ENCODE results near the gene M6PR. TPM values are rescaled to one million over a fixed set of nuclear protein-coding genes. Genes with fewer than 3 reads are reported as not detected.

Gene M6PR
- 563 and 575 TPM in 2 replicates for total RNA-seq (2014; rRNA removed; shearing (Covaris generic))
- 274 and 288 TPM in 2 replicates for polyA plus RNA-seq (2015; cell fraction: cytosol; rRNA removed)
- 370 and 446 TPM in 2 replicates for polyA plus RNA-seq (2015; cell fraction: nucleus; rRNA removed)

GRCh38 chr12:8949342-8950220 lies at the start of gene M6PR:
TSS of gene M6PR (minus strand) at chr12:8949645. CDS start at chr12:8946404, 3,241 bp downstream.
- in situ Hi-C loops (cut with HindIII; ENCODE audit: low pct_unique_long_range_greater_than_20kb, low sequenced_read_pairs), result no loop called here
- DNase-seq (ENCODE audit: low read depth, low spot score), result peak; percentile 100

GRCh38 chr12:8996682-8997405 lies 47.4 kb upstream of the M6PR start:
- in situ Hi-C loops (cut with HindIII; ENCODE audit: low pct_unique_long_range_greater_than_20kb, low sequenced_read_pairs), result no loop called here
- no peak for DNase-seq (ENCODE audit: low read depth, low spot score)

DNA sequence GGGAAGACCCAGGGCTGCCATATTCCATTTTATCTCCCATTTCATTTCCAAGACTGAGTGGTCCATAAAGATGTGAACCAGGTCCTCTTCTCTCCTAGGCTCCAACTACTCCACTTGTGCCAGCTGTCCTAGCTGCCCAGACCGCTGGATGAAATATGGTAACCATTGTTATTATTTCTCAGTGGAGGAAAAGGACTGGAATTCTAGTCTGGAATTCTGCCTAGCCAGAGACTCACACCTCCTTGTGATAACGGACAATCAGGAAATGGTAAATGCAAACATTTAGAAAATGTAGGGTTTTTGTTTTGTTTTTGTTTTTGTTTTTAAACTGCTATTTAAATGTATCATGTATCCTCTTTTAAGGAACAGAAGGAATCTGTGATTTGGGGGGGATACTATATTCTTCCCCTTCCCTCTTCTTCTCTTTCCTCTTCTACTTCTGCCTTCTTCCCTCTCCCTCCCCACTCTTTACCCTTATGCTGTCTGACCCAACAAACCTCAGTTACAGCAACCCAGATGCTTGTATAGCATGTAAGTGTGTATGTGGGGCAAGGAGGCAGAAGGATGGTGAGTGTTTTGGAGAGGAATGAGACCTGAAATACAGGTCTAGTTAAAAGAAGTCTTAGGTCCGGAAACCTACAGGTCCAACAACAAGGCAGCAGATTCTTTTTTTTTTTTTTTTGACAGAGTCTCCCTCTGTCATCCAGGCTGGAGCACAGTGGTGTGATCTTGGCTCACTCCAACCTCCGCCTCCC lies 45.8 kb upstream of the M6PR start:
- in situ Hi-C loops (cut with HindIII; ENCODE audit: low pct_unique_long_range_greater_than_20kb, low sequenced_read_pairs), result no loop called here
- DNase-seq (ENCODE audit: low read depth, low spot score), result no peak

- in situ Hi-C loops (cut with HindIII; ENCODE audit: low pct_unique_long_range_greater_than_20kb, low sequenced_read_pairs), result no loop called here
- DNase-seq (ENCODE audit: low read depth, low spot score), result no peak
These were observed 44.4 kb upstream of the M6PR start for GRCh38 chr12:8993827-8994226.

DNA sequence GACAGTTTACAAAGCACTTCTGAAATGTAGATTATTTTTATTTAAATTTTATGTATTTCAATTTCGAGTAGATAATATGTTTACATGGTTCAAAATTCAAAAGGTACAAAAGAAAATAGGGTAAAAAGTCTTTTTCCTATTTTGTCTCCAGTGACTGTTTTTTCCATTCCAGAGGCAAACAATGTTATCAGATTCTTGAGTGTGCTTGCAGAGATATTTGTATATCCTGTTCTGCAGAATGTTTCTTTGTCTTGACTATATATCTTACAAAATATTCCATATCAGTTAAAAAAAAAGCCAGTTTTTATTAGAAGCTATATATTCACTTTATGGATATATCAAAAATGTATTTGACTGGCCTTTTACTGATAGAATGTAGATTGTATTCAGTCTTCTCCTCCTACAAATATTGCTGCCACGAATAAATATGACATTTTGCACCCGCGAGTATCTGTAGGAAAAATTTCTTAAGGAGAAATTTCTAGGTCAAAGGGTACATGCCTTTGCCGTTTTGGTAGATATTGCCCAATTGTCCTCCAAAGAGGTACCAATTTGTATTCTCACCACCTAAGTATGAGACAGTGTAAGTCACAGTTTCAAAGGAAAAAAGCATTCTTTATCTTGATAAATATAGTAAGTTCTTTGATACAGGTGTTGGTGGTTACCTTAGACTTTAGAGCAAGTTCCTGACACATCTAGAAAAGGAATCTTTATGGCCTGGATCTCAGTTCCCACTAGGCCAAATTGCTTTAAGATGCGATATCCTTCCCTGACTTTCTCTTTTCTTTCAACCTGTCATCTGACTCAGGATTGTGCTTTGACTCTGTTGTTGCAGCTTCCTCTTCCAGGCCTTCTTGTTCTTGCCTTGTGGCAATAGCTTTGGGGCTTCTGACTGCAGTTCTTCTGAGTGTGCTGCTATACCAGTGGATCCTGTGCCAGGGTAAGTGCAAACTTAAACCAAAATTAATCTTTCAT lies 42.2 kb upstream of the M6PR start:
- in situ Hi-C loops (cut with HindIII; ENCODE audit: low pct_unique_long_range_greater_than_20kb, low sequenced_read_pairs), result no loop called here
- DNase-seq (ENCODE audit: low read depth, low spot score), result no peak

DNA sequence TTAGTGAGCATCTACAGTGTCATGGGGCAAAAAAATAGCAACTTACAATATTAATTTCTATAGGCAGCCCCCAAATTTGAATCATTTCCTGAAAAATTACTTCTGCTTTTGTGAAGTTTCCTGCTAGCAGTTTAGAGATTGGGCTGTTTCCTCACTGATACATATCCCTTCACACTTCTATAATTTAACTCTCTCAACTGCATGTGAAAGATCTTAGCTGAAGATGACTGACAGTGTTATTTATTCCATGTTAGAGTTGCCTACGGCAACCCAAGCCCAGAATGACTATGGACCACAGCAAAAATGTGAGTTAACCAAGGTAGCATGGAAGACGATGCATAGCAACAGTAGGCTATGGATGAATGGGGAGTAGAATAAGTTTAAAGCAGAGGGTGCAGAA lies 40.0 kb upstream of the M6PR start, which contains the start of gene KLRG1:
Gene KLRG1, plus strand, starts transcription at position 134 of the 400 bp plus-strand sequence. Its CDS starts 90 bp downstream, at position 224.
- in situ Hi-C loops (cut with HindIII; ENCODE audit: low pct_unique_long_range_greater_than_20kb, low sequenced_read_pairs), result no loop called here

DNA sequence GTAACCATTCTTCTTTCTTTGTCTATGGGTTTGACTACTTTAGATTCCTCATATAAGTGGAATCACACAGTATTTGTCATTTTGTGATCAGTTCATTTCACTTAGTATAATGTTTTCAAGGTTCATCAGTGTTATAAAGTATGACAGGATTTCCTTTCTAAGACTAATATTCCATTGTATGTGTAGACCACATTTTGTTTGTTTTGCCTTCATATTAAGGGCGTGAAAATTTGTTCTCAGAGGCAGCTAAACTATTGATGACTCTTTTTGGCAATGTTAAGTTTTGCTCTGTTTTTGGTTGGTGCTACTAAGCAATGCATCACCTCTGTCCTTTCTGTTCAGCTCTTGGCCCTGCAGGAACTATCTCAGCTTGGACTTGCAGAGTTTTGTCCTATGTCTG lies 38.2 kb upstream of the M6PR start:
- no peak for DNase-seq (ENCODE audit: low read depth, low spot score)
- in situ Hi-C loops (cut with HindIII; ENCODE audit: low pct_unique_long_range_greater_than_20kb, low sequenced_read_pairs), result no loop called here

More for the DNA sequence above, 40.0 kb upstream of the M6PR start, which contains the start of gene KLRG1:
- no peak for DNase-seq (ENCODE audit: low read depth, low spot score)

DNA sequence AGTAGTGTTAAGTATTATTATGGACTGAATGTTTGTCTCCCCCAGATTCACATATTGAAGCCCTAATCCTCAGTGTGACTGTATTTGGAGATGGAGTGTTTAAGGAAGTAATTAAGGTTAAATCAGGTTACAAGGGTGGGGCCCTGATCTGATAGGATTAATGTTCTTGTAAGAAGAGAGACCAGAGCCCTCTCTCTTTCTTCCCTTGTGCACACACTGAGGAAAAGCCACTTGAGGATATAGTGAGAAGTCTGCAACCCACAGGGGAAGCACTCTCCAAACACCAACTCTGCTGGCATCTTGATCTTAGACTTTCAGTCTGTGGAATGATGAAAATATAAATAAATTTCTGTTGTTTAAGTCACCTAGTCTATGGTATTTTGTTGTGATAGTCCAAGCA lies 37.7 kb upstream of the M6PR start:
- in situ Hi-C loops (cut with HindIII; ENCODE audit: low pct_unique_long_range_greater_than_20kb, low sequenced_read_pairs), result no loop called here
- no peak for DNase-seq (ENCODE audit: low read depth, low spot score)

DNA sequence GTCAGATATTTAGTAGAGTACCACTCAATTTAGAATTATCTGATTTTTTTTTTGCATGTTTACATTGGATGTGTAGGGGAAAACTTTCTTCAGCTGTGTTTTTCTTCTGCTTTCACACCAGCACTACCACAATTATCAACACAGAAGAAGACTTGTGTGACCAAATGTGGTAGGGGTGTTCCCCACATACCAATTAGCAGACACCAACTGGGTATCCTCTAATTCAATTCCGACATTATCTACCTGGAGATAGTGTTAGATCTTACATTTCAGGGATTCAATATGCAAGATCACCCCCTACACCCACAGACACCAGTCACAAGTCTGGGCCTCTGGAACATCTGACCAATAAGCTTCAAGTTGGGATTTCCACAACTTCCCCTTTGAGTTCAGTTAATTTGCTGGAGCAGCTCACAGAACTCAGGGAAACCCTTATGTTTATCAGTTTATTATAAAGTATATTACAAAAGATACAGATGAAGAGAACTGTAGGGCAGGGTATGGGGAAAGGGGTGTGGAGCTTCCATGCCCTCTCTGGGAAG lies 35.8 kb upstream of the M6PR start:
- in situ Hi-C loops (cut with HindIII; ENCODE audit: low pct_unique_long_range_greater_than_20kb, low sequenced_read_pairs), result no loop called here
- DNase-seq (ENCODE audit: low read depth, low spot score), result no peak

DNA sequence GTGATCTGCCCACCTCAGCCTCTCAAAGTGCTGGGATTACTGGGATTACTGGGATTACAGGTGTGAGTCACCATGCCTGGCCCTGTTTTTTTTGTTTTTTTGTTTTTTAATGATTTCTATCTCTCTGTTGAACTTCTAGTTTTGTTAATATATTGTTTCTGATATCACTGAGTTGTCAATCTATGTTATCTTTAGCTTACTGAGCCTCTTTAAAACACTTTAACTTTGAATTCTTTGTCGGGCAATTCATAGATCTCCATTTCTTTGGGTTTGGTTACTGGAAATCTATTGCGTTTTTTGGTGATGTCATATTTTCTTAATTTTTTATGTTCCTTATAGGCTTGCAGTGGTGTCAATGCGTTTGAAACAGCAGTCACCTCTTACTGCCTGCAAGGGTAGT lies 30.7 kb upstream of the M6PR start:
- DNase-seq (ENCODE audit: low read depth, low spot score), result no peak
- in situ Hi-C loops (cut with HindIII; ENCODE audit: low pct_unique_long_range_greater_than_20kb, low sequenced_read_pairs), result no loop called here

GRCh38 chr12:8970432-8970831 lies 21.0 kb upstream of the M6PR start:
- in situ Hi-C loops (cut with HindIII; ENCODE audit: low pct_unique_long_range_greater_than_20kb, low sequenced_read_pairs), result no loop called here
- DNase-seq (ENCODE audit: low read depth, low spot score), result no peak

GRCh38 chr12:8969861-8970411 lies 20.5 kb upstream of the M6PR start:
- DNase-seq (ENCODE audit: low read depth, low spot score), result peak; percentile 9
- in situ Hi-C loops (cut with HindIII; ENCODE audit: low pct_unique_long_range_greater_than_20kb, low sequenced_read_pairs), result no loop called here

DNA sequence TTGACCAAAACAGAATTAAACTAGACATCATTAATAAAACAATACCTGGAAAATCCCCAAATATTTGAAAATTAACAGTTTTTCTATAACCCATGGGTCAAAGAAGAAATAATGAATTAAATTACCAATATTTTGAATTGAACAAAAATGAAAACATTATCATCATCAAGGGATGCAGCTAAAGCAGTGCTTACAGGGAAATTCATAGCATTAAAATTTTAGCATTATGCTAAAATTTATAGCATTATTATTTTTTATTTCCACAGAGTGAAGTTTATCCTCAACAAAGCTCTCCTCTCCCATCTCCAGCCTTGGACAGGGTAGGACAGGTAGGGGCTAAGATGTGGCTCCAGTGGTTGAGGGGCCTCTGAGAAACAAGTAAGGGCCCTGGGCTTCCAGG lies 19.3 kb upstream of the M6PR start:
- DNase-seq (ENCODE audit: low read depth, low spot score), result no peak
- in situ Hi-C loops (cut with HindIII; ENCODE audit: low pct_unique_long_range_greater_than_20kb, low sequenced_read_pairs), result no loop called here

DNA sequence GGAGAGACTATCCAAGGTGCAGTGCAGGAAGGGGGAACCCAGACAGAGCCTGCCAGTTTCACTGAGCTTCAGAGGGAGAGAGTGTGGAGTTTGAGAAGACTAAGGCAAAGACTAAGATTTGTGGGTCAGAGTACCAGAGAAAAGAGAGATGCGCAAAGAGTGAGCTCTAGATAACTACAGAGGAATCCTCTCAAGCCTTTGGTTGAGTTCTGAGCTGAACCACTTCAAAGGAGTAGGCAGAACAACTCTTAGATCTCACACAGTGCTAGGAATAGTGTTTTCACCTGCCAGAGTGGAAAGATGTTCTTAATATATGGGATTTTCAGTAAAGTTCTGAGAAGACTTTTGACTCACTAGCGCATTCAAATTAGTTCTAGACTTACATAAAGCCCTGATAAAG lies 10.7 kb upstream of the M6PR start:
- no peak for DNase-seq (ENCODE audit: low read depth, low spot score)
- in situ Hi-C loops (cut with HindIII; ENCODE audit: low pct_unique_long_range_greater_than_20kb, low sequenced_read_pairs), result no loop called here

DNA sequence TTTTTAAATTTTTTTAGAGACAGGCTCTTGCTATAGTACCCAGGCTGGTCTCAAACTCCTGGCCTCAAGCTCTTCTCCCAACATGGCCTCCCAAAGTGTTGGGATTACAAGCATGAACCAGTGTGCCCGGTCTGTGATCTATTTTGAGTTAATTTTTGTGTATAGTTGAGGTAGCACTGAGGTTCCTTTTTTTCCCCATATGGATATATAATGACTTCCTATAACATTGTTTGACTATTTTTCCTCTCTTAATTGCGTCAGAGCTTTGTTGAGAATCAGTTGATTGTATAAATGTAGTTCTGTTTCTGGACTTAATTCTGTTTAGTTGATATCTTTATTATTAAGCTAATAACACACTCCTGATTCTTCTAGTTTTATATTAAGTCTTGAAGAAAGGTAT lies 8.6 kb upstream of the M6PR start:
- DNase-seq (ENCODE audit: low read depth, low spot score), result no peak
- in situ Hi-C loops (cut with HindIII; ENCODE audit: low pct_unique_long_range_greater_than_20kb, low sequenced_read_pairs), result no loop called here

DNA sequence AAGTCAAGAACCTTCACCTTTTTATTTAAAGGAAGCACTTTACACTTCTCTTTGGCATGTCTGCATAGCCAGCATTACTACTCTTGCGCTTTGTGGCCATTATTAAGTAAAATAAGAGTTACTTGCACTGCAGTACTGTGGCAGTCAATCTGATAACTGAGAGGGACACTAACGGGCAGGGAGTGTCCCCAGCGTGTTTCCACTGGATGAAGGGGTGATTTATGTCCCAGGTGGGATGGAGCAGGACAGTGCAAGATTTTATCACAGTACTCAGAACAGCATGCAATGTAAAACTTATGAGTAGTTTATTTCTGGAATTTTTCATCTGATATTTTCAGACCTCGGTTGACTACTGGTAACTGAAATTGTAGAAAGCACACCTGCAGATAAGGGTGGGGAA lies 8.1 kb upstream of the M6PR start:
- no peak for DNase-seq (ENCODE audit: low read depth, low spot score)
- in situ Hi-C loops (cut with HindIII; ENCODE audit: low pct_unique_long_range_greater_than_20kb, low sequenced_read_pairs), result no loop called here

Measured in SK-MEL-5 (cell line).